ENCODE results near the gene SSBP3. TPM values are rescaled to one million over a fixed set of nuclear protein-coding genes. Genes with fewer than 3 reads are reported as not detected.

SSBP3 gene
- total and polyA plus RNA-seq, 9 of the 15 experiments (the other 6 are each of a cell fraction or from before 2014, with no cell fraction given): 8.7 to 108 (median 33.8) TPM

DNA sequence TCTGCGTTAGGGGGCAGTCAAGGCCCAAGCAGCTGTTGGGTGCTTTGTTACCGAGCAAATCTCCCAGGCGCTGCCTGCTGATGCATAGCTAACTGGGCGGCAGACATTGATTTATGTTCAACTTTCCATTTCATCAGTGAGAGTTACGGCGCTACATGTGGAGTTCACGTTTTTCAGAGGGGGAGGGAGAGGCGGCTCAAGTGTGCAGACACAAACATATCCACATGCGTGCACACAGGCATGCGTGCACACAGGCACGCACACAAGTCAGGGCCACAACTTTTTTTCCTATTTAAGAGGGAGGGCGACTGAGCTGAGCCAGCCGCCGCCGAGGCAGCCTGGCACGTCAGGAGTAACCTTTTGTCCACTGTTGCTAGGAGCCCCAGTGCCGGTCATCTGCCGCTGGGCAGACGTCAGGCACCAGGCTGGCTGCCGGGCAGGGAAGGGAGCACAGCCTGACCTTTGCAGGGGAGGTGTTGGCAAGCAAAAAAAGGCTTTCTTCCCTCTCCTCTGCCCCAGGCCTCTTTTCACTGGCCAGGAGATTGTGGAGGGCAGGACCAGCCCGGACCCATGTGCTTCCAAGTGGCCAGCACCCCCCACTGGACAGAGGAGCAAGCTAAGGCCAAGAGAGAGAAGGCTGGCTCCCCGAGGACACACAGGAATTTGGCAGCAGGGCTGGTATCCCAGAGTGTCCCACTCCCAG is 133.0 kb downstream of the SSBP3 start (continued):
- TF ChIP-seq, protein P1, sequence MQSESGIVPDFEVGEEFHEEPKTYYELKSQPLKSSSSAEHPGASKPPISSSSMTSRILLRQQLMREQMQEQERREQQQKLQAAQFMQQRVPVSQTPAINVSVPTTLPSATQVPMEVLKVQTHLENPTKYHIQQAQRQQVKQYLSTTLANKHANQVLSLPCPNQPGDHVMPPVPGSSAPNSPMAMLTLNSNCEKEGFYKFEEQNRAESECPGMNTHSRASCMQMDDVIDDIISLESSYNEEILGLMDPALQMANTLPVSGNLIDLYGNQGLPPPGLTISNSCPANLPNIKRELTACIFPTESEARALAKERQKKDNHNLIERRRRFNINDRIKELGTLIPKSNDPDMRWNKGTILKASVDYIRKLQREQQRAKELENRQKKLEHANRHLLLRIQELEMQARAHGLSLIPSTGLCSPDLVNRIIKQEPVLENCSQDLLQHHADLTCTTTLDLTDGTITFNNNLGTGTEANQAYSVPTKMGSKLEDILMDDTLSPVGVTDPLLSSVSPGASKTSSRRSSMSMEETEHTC (IDR thresholded peaks at IDR 0.05): no peak
- TF ChIP-seq SIN3B (IDR thresholded peaks at IDR 0.05; ENCODE audit: low read depth): no peak
- TF ChIP-seq EHMT2 (IDR thresholded peaks at IDR 0.05): no peak
- TF ChIP-seq, protein P2, sequence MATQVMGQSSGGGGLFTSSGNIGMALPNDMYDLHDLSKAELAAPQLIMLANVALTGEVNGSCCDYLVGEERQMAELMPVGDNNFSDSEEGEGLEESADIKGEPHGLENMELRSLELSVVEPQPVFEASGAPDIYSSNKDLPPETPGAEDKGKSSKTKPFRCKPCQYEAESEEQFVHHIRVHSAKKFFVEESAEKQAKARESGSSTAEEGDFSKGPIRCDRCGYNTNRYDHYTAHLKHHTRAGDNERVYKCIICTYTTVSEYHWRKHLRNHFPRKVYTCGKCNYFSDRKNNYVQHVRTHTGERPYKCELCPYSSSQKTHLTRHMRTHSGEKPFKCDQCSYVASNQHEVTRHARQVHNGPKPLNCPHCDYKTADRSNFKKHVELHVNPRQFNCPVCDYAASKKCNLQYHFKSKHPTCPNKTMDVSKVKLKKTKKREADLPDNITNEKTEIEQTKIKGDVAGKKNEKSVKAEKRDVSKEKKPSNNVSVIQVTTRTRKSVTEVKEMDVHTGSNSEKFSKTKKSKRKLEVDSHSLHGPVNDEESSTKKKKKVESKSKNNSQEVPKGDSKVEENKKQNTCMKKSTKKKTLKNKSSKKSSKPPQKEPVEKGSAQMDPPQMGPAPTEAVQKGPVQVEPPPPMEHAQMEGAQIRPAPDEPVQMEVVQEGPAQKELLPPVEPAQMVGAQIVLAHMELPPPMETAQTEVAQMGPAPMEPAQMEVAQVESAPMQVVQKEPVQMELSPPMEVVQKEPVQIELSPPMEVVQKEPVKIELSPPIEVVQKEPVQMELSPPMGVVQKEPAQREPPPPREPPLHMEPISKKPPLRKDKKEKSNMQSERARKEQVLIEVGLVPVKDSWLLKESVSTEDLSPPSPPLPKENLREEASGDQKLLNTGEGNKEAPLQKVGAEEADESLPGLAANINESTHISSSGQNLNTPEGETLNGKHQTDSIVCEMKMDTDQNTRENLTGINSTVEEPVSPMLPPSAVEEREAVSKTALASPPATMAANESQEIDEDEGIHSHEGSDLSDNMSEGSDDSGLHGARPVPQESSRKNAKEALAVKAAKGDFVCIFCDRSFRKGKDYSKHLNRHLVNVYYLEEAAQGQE (IDR thresholded peaks at IDR 0.05; ENCODE audit: borderline replicate concordance): peak; percentile 68; the same call in 1 of the 2 replicates
- TF ChIP-seq, protein P2 (CRISPR knock-in tag; IDR thresholded peaks at IDR 0.05; ENCODE audit: low read depth): peak; percentile 35; the same call in 1 of the 2 replicates
- TF ChIP-seq SRSF1 (IDR thresholded peaks at IDR 0.05; ENCODE audit: low read depth, low read length): no peak
- TF ChIP-seq ETS2 (tag; IDR thresholded peaks at IDR 0.05; ENCODE audit: borderline replicate concordance, poor library complexity, severe bottlenecking): no peak
- TF ChIP-seq HNRNPH1 (optimal IDR thresholded peaks at IDR 0.05; ENCODE audit: low read depth, low read length): no peak
- no peak for TF ChIP-seq SMAD2 (IDR thresholded peaks at IDR 0.05; ENCODE audit: low read depth, low read length)
- no peak for TF ChIP-seq SNIP1 (IDR thresholded peaks at IDR 0.05; ENCODE audit: low read depth)
- TF ChIP-seq MEIS2 (IDR thresholded peaks at IDR 0.05; ENCODE audit: partially characterized antibody): peak; percentile 100
- TF ChIP-seq SMARCE1 (IDR thresholded peaks at IDR 0.05): no peak
- no peak for TF ChIP-seq HLTF (IDR thresholded peaks at IDR 0.05)
- peak in 1 of 3 experiments; percentile 19 for TF ChIP-seq YY1 (IDR thresholded peaks at IDR 0.05; ENCODE audit: borderline replicate concordance in 1 of 3, control insufficient read depth in 1 of 3, extremely low read depth in 1 of 3, insufficient read depth in 3 of 3, insufficient read length in 1 of 3, insufficient replicate concordance in 2 of 3, low read depth in 1 of 3, low read length in 2 of 3)
- peak; percentile 91 for TF ChIP-seq NFATC3 (IDR thresholded peaks at IDR 0.05)
- TF ChIP-seq ZNF408 (CRISPR knock-in tag; IDR thresholded peaks at IDR 0.05; ENCODE audit: low read depth): no peak
- no peak for TF ChIP-seq NELFE (IDR thresholded peaks at IDR 0.05; ENCODE audit: insufficient read depth, insufficient read length)
- TF ChIP-seq NCOA4 (IDR thresholded peaks at IDR 0.05; ENCODE audit: partially characterized antibody): no peak
- TF ChIP-seq MTA3 (IDR thresholded peaks at IDR 0.05; ENCODE audit: borderline replicate concordance): peak; percentile 48; the same call in 1 of the 2 replicates
- peak; percentile 82 for TF ChIP-seq ATF7 (IDR thresholded peaks at IDR 0.05)
- TF ChIP-seq SP1 (CRISPR knock-in tag; IDR thresholded peaks at IDR 0.05): no peak
